GM21447 (cell line): ENCODE results near the gene NLRP6.
A peak's percentile ranks its signal among the peaks of the same experiment; 100 is the strongest.
"Not testable (repeated sequence)": the region's sequence is repeated elsewhere in the genome, so short reads cannot be mapped to it uniquely, and the experiment has no call there.

Source experiments
- ATAC-seq: cut with Tn5 transposase; IDR thresholded peaks from one replicate; pipeline ENCODE4 v1.9.1; 2021; ENCODE audit not compliant: unreplicated experiment

NLRP6 gene

DNA sequence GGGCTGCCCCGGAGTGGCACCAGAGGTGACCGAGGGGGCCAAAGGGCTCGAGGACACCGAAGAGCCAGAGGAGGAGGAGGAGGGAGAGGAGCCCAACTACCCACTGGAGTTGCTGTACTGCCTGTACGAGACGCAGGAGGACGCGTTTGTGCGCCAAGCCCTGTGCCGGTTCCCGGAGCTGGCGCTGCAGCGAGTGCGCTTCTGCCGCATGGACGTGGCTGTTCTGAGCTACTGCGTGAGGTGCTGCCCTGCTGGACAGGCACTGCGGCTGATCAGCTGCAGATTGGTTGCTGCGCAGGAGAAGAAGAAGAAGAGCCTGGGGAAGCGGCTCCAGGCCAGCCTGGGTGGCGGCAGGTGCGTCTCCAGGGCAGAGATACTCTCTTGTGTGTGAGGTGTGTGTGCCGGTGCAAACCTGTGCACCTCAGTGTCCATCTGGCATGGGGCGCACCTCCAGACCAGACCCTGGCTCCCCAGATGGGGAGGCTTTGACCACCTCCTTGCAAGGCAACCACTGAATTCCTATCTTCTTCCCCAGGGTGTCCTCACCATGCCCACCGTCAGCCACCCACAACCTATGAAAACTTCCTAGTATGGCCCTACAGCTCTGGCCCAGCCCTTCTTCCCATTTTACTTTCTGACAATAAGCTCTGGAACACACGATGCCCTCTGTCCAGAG, 3.4 kb downstream of the NLRP6 start:
- ATAC-seq: no peak

DNA sequence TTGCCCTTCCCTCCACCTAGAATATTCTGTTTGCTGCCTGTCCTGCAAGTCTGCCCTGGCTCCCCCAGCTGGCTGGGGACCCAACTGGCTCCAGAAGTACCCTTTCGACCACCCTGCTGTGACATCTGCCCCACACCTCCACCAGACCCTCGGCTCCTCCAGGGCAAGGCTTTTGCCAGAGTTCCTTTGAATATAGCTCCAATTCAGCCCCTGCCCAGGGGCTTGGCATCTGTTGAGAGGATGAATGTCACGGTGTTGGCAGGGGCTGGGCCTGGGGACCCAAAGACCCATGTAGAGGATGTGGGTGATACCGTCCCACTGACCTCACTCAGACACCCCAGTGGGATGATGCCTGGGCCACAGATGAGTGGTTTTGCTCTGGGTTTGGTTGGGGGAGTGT, 4.0 kb downstream of the NLRP6 start:
- no peak for ATAC-seq

DNA sequence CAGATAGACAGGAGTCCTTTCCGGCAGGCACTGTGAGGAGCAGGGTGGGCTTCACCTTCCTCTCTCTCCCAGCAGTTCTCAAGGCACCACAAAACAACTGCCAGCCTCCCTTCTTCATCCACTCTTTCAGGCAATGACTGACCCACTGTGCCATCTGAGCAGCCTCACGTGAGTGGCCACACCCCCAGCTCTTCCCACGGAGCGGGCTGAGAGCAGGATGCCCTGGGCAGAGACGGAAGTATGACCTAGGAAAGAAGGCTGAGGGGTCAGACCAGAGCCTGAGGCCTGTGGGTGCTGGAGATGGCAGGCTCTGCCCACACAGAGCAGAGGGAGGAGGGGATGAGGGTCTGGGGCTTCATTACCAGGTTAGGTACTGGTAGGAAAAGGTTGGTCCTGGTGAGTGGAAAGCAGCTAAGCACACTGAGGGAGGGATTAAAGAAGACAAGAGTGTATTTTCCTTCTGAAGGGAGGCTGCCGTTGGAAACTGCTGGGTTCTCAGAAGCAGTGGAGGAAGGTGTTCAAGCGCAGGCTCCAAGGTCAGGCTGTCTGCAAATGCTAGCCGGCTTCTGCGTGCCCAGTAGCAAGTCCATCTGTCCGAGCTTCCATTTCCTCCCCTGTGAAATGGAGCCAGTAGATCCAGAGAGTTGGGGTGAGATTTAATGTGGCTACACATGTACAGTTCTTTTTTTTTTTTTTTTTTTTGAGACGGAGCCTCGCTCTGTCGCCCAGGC, 4.6 kb downstream of the NLRP6 start:
- ATAC-seq: no peak

- no peak for ATAC-seq
These were observed 5.3 kb downstream of the NLRP6 start for GRCh38 chr11:283405-284104.

DNA sequence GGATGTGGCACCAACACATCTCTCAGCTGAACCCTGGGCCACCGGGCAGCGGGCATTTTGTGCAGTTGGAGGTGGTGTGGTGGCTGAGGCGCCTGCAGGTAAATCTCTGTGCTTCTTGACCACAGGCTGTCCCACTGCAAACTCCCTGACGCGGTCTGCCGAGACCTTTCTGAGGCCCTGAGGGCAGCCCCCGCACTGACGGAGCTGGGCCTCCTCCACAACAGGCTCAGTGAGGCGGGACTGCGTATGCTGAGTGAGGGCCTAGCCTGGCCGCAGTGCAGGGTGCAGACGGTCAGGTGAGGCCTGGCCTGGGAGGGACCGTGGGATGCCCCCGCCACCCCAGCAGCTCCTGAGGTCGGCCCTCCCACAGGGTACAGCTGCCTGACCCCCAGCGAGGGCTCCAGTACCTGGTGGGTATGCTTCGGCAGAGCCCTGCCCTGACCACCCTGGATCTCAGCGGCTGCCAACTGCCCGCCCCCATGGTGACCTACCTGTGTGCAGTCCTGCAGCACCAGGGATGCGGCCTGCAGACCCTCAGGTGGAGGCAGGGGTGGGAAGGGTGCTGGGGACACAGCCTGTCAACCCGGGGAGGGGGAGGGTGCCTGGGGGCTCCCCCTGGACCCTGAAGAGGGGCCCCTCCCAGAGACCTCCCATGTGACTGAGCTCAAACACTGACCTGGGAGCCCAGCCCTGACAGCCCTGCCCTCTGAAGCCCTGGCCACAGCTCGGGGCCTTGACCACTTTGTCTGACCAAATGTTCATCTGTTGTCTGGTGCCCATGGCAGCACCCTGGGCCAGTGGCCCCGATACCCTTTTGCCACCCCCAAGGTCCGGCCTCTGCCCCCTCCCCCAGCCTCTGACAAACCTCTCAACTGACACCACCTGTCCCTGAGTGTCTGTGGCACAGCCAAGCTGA, 6.2 kb downstream of the NLRP6 start:
- ATAC-seq: no peak

DNA sequence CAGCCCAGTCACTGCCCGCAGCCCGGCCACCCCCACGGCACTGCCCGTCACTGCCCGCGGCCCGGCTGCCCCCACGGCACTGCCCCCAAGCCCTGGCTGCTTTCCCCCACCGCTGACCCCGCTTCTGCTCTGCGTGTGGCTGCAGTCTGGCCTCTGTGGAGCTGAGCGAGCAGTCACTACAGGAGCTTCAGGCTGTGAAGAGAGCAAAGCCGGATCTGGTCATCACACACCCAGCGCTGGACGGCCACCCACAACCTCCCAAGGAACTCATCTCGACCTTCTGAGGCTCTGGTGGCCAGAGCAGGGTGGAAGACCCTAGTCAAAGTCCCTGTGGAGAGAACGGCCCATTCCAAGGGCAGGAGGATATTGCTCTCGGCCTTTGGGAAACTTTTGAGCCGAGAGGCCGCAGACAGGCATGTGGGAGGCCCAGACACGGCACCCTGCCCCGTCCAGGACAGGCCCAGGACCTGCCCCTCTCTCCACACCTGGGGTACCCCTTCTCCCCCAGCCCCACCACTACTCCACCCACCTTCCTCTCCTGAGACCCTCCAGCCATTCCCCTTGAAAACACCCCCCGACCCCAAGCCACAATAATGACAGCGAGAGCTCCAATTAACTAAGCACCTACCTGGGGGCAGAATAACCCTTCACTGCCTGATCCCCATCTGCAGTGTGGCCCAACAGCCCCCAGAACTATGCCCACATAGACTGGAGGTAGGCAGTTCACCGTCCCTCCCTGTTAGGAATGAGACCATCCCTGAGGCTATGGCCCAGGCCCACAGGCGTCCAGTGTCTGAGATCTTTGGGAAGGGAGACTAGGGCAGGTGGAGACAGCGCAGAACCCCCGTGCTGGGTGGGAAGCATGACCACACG, 7.0 kb downstream of the NLRP6 start:
- ATAC-seq: no peak

DNA sequence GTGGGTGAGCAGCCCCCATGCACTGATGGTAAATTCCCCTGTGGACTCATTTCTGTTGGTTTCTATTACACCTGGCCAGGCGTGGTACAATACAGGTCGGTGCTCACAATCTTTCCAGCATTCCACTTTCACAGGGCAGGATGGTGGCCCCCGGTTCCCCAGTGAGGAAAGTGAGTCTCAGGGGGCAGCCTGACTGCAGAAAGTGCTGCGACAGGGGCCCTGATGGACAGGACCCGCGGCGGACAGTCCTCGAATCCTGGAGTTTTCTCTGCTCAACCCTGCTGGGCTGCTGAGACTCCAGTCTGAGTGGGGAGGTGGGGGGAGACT, 7.7 kb downstream of the NLRP6 start:
- no peak for ATAC-seq

GRCh38 chr11:286977-287820, 9.0 kb downstream of the NLRP6 start:
- not testable (repeated sequence) for ATAC-seq

GRCh38 chr11:287821-288477, 9.7 kb downstream of the NLRP6 start:
- no peak for ATAC-seq

DNA sequence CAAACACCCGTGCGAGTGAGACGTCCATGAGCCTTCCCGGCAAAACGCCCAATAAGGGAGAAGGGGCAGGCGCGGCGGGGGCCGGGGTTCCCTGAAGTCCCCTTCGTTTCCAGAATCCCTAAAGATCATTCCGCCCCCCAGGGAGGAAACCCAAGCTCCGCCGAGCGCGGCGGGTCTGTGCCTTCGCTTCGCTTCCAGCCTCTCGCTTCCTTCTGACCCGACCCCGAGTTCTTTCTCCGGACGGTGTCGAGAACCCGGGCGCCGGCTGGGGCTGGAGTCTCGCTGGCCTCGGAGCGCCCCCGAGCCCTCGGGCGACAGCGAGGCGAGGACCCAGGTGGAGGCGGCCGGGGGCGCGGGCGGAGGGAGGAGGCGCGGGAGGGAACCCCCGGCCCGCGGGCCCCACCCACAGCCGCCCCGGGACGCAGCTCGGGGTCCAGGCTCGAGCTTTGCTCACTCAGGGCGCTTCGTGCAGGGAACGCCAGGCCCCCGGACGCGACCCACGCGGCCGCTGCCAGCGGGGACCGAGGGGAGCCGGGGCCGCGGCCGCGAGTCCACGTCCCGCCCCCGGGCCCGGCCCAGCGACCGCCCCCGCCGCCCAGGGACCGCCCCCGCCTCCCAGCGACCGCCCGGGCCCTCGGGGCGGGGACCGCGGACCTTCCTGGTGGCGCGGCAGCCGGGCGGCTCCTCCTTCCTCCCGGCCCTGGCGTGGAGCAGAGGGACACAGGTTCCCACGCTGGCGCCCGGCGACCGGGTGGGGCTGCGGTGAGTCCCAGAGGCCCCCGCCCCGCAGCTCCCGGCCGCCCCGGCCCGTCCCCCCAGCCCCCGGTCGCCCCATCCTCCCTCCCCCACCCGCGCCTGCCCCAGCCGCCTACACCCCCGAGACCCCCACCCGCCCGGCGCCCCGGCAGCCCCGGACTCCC, 10.5 kb downstream of the NLRP6 start, which contains the start of gene PGGHG:
TSS of gene PGGHG (plus strand) at position 649 of the 920 bp plus-strand sequence. CDS start 691 bp downstream, outside the sequence.
- ATAC-seq: peak; percentile 62

GRCh38 chr11:289398-289711, 11.1 kb downstream of the NLRP6 start:
- ATAC-seq: no peak

- no peak for ATAC-seq
These were observed 11.8 kb downstream of the NLRP6 start for GRCh38 chr11:289712-290620.

DNA sequence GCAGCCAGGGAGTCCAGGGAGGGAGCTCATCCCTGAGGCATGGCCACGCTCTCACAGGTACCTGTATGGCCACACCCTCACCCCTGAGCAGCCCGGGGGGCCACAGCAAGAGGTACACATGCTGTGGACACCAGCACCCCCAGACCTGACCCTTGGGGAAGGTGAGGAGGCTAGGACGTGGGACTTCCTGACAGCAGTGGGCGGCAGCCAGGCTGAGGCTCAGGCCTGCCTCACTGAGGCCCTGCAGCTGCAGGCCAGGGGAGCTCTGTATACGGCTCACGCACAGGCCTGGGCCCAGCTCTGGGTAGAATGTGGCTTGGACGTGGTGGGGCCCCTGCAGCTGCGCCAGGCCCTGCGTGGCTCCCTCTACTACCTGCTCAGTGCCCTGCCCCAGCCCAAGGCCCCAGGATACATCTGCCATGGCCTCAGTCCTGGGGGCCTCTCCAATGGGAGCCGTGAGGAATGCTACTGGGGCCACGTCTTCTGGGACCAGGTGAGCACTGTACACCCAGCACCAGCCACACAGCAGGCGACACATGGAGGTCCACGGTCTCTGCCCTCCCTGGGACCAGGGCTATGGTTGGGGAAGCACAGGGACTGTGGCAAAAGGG, 12.5 kb downstream of the NLRP6 start:
- no peak for ATAC-seq

GRCh38 chr11:291281-292210, 13.3 kb downstream of the NLRP6 start:
- ATAC-seq: no peak
